ENCODE results near the gene PLA2G12A. TPM values are rescaled to one million over a fixed set of nuclear protein-coding genes. Genes with fewer than 3 reads are reported as not detected.

The PLA2G12A gene
- total and polyA plus RNA-seq, 2 of the 8 experiments (the other 6 are each of a cell fraction or from before 2014, with no cell fraction given): 26.6 to 47.2 TPM

DNA sequence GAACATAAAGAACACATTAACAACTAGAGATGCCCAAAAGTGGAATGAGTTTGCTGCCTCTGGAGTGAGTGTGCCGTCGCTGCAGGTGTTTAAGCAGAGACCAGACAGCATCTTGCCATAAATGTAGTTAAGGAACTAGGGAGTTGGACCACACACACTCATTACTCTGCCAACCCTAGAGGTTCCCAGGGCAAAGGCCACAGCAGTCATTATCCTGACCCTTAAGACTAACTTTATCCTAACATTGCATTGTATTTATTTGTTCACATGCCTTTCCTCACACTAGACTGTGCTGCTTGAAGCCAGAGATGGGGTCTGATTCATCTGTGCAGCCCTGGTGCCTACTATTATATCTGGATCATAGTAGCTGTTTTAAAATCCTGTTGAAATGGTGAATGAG, 16.9 kb upstream of the PLA2G12A start:
- no peak overlapping the region for H4K5ac ChIP-seq (ENCODE audit: insufficient read length, low read depth, low read length)
- ChIA-PET POLR2A (ENCODE audit: partially characterized antibody) (interaction anchor here (1.0 kb wide), 1 partner anchor 10 kb away, joined by 3 read pairs; no protein-coding TSS in a partner anchor), CTCF (ENCODE audit: partially characterized antibody) (interaction anchor here (1.2 to 1.6 kb wide), 2 partner anchors 14 to 45 kb away, joined by 3 read pairs; no protein-coding TSS in a partner anchor)
- TF ChIP-seq, protein P1, sequence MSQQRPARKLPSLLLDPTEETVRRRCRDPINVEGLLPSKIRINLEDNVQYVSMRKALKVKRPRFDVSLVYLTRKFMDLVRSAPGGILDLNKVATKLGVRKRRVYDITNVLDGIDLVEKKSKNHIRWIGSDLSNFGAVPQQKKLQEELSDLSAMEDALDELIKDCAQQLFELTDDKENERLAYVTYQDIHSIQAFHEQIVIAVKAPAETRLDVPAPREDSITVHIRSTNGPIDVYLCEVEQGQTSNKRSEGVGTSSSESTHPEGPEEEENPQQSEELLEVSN (IDR thresholded peaks at IDR 0.05): no peak
- TF ChIP-seq ASH2L (IDR thresholded peaks at IDR 0.05; ENCODE audit: low read length): no peak
- TF ChIP-seq SRF (IDR thresholded peaks at IDR 0.05; ENCODE audit: low read depth, low read length): no peak
- TF ChIP-seq, protein P2, sequence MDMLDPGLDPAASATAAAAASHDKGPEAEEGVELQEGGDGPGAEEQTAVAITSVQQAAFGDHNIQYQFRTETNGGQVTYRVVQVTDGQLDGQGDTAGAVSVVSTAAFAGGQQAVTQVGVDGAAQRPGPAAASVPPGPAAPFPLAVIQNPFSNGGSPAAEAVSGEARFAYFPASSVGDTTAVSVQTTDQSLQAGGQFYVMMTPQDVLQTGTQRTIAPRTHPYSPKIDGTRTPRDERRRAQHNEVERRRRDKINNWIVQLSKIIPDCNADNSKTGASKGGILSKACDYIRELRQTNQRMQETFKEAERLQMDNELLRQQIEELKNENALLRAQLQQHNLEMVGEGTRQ (IDR thresholded peaks at IDR 0.05; ENCODE audit: low read length): no peak
- TF ChIP-seq, protein P3, sequence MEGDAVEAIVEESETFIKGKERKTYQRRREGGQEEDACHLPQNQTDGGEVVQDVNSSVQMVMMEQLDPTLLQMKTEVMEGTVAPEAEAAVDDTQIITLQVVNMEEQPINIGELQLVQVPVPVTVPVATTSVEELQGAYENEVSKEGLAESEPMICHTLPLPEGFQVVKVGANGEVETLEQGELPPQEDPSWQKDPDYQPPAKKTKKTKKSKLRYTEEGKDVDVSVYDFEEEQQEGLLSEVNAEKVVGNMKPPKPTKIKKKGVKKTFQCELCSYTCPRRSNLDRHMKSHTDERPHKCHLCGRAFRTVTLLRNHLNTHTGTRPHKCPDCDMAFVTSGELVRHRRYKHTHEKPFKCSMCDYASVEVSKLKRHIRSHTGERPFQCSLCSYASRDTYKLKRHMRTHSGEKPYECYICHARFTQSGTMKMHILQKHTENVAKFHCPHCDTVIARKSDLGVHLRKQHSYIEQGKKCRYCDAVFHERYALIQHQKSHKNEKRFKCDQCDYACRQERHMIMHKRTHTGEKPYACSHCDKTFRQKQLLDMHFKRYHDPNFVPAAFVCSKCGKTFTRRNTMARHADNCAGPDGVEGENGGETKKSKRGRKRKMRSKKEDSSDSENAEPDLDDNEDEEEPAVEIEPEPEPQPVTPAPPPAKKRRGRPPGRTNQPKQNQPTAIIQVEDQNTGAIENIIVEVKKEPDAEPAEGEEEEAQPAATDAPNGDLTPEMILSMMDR (IDR thresholded peaks at IDR 0.05; ENCODE audit: control extremely low read depth in 1 of 3, insufficient read depth in 1 of 3, low read depth in 1 of 3, low read length in 3 of 3): no peak
- TF ChIP-seq KDM4A (IDR thresholded peaks at IDR 0.05; ENCODE audit: low read depth, low read length, severe bottlenecking): no peak
- no peak for TF ChIP-seq POLR2AphosphoS5 (IDR thresholded peaks at IDR 0.05; ENCODE audit: low read depth, low read length)
- TF ChIP-seq CEBPB (IDR thresholded peaks at IDR 0.05; ENCODE audit: low read depth, low read length): no peak
- H2BK15ac ChIP-seq (ENCODE audit: low read length): no peak overlapping the region
- no peaks in the 10 kb centered on the region for H3K79me2 ChIP-seq (ENCODE audit: control insufficient read depth in 1 of 2, insufficient read depth in 2 of 2, low read length in 2 of 2)
- no peaks in the 10 kb centered on the region for H3K9me3 ChIP-seq (ENCODE audit: insufficient read depth in 2 of 2, low read depth in 1 of 2, low read length in 1 of 2)
- FAIRE-seq (no peak), DNase-seq (ENCODE audit: low read depth in 1 of 2, low spot score in 2 of 2) (no peak)
- no peaks in the 10 kb centered on the region for H3K36me3 ChIP-seq (ENCODE audit: control insufficient read depth in 2 of 4, insufficient read depth in 4 of 4, low read length in 3 of 4)
- no peak overlapping the region for H3K4me2 ChIP-seq (ENCODE audit: insufficient read depth in 1 of 2, low read depth in 2 of 2, low read length in 2 of 2)
- no peak overlapping the region for H2BK5ac ChIP-seq (ENCODE audit: low read depth, low read length)
- no peak overlapping the region for H3K14ac ChIP-seq (ENCODE audit: insufficient read length)
- no peak overlapping the region for H2AFZ ChIP-seq (ENCODE audit: low read length)
- no peaks in the 10 kb centered on the region for H3K23me2 ChIP-seq (ENCODE audit: low read depth, low read length)
- H2BK120ac ChIP-seq (replicated peaks; ENCODE audit: low read depth, low read length): no peak overlapping the region
- H3K27me3 ChIP-seq (replicated peaks in 1 of 4; ENCODE audit: control insufficient read depth in 3 of 4, extremely low read depth in 1 of 4, insufficient read depth in 3 of 4, low read length in 3 of 4): no peaks in the 10 kb centered on the region
- no peak overlapping the region for H2BK12ac ChIP-seq (ENCODE audit: low read depth, low read length)
- no peak overlapping the region for H2AK5ac ChIP-seq (ENCODE audit: low read depth, low read length)
- WGBS, 2 experiments (ENCODE audit: extremely low coverage in 1 of 2, insufficient coverage in 1 of 2, insufficient read length in 1 of 2, insufficient replicate concordance in 2 of 2, low coverage in 1 of 2, low lambda C conversion rate in 2 of 2, missing lambda C conversion rate in 1 of 2): 100% methylated on average over 2 of the region's 2 CpGs; no CpG with 5 or more reads in 1 of the 2 experiments
- no peak overlapping the region for H3K9ac ChIP-seq (replicated peaks in 1 of 4; ENCODE audit: extremely low read depth in 1 of 4, low read depth in 3 of 4, low read length in 3 of 4)
- no peak overlapping the region for H4K8ac ChIP-seq (ENCODE audit: extremely low read depth, insufficient read depth, low read length)
- H2BK20ac ChIP-seq (ENCODE audit: low read length): no peak overlapping the region
- H4K20me1 ChIP-seq (replicated peaks in 1 of 2; ENCODE audit: control insufficient read depth in 1 of 2, insufficient read depth in 2 of 2, low read length in 2 of 2): no peaks in the 10 kb centered on the region
- H3K18ac ChIP-seq (ENCODE audit: extremely low read depth, low read length): no peak overlapping the region
- H3K4me3 ChIP-seq (ENCODE audit: extremely low read depth in 1 of 4, insufficient read depth in 2 of 4, low read depth in 3 of 4, low read length in 4 of 4): no peak overlapping the region
- no peak overlapping the region for H4K91ac ChIP-seq (replicated peaks; ENCODE audit: insufficient read length, low read length)
- H3K56ac ChIP-seq (replicated peaks; ENCODE audit: insufficient read length, low read depth, low read length): no peak overlapping the region
- no peaks in the 10 kb centered on the region for H3K79me1 ChIP-seq (ENCODE audit: low read depth, low read length)
- no peak overlapping the region for H3K4ac ChIP-seq (replicated peaks; ENCODE audit: insufficient read length, low read depth, low read length)
- no peak overlapping the region for H3K23ac ChIP-seq (ENCODE audit: insufficient read length)
- H3K27ac ChIP-seq (ENCODE audit: low read depth, low read length): no peak overlapping the region
- no peaks in the 10 kb centered on the region for H3K4me1 ChIP-seq (replicated peaks in 1 of 4; ENCODE audit: control insufficient read depth in 3 of 4, insufficient read depth in 4 of 4, low read length in 3 of 4)
